DND-41 (cell line): ENCODE results near the gene PHACTR3.

Source experiments
- ATAC-seq: fragments of 200-7000 bp; cut with Tn5 transposase; 3 replicates; pipeline ENCODE4 v1.9.1; 2021; ENCODE audit warnings: low read depth; ENCODE audit not compliant: insufficient read depth
- DNase-seq: peaks from one replicate; pipeline ENCODE4 v3.0.0-alpha.2; 2020
- H2AFZ ChIP-seq: 2 replicates; pipeline ENCODE4 v1.6.0; 2012; ENCODE audit warnings: low read depth, low read length
- H3K27ac ChIP-seq: 2 replicates; pipeline ENCODE4 v1.5.1; 2012; ENCODE audit warnings: low read length, inconsistent platforms
- H3K27me3 ChIP-seq: fragments of 200-600 bp; sonication (generic); 2 replicates; pipeline ENCODE4 v1.6.0; 2012; ENCODE audit warnings: low read length, mild to moderate bottlenecking, inconsistent platforms; ENCODE audit not compliant: insufficient read depth, poor library complexity
- H3K36me3 ChIP-seq: 2 replicates; pipeline ENCODE4 v1.5.1; 2012; ENCODE audit warnings: low read length, inconsistent platforms; ENCODE audit not compliant: insufficient read depth
- H3K4me1 ChIP-seq: 2 replicates; pipeline ENCODE4 v1.5.1; 2012; ENCODE audit warnings: mild to moderate bottlenecking, low read length; ENCODE audit not compliant: insufficient read depth
- H3K4me2 ChIP-seq: 2 replicates; pipeline ENCODE4 v1.6.0; 2012; ENCODE audit warnings: mild to moderate bottlenecking, moderate library complexity, low read length, inconsistent platforms; ENCODE audit not compliant: insufficient read depth
- H3K4me3 ChIP-seq, 2 experiments: fragments of 200-600 bp in 1 of 2; shearing (Covaris generic) in 1 of 2; 2 replicates each; pipeline ENCODE4 v1.5.1; 2012 to 2016; ENCODE audit warnings: inconsistent platforms in 2 of 2, low read length in 2 of 2, mild to moderate bottlenecking in 2 of 2, low read depth in 1 of 2, moderate library complexity in 1 of 2
- H3K79me2 ChIP-seq: 2 replicates; pipeline ENCODE4 v1.6.0; 2012; ENCODE audit warnings: low read length, inconsistent platforms; ENCODE audit not compliant: insufficient read depth
- H3K9ac ChIP-seq: 2 replicates; pipeline ENCODE4 v1.6.0; 2012; ENCODE audit warnings: low read depth, mild to moderate bottlenecking, inconsistent platforms, low read length, moderate library complexity
- H3K9me3 ChIP-seq: 2 replicates; pipeline ENCODE4 v1.5.1; 2012; ENCODE audit warnings: low read length, moderate library complexity, mild to moderate bottlenecking, inconsistent platforms; ENCODE audit not compliant: insufficient read depth, severe bottlenecking
- H4K20me1 ChIP-seq: 2 replicates; pipeline ENCODE4 v1.6.0; 2012; ENCODE audit warnings: low read length; ENCODE audit not compliant: insufficient read depth
- CTCF ChIP-seq: IDR thresholded peaks from 2 replicates; pipeline ENCODE4 v1.5.1; 2012; ENCODE audit warnings: borderline replicate concordance, low read length, moderate library complexity, mild to moderate bottlenecking; ENCODE audit not compliant: poor library complexity, severe bottlenecking; ENCODE audit errors: extremely low read depth
- EZH2 ChIP-seq: IDR thresholded peaks from 3 replicates; pipeline ENCODE4 v1.6.1; 2012; ENCODE audit warnings: borderline replicate concordance, low read depth, mild to moderate bottlenecking, moderate library complexity, low read length, inconsistent platforms; ENCODE audit not compliant: severe bottlenecking

PHACTR3 gene

GRCh38 chr20:59661153-59661552, 56.8 kb downstream of the PHACTR3 start:
- H3K79me2 ChIP-seq: no peaks in the 10 kb centered on the region
- no peak overlapping the region for H3K4me3 ChIP-seq
- H3K27me3 ChIP-seq: peaks cover 7% of the 10 kb centered on the region
- no peak for TF ChIP-seq EZH2
- no peak for TF ChIP-seq CTCF
- H4K20me1 ChIP-seq: no peaks in the 10 kb centered on the region
- no peak overlapping the region for H2AFZ ChIP-seq
- no peak overlapping the region for H3K9ac ChIP-seq
- no peak overlapping the region for H3K4me2 ChIP-seq
- H3K9me3 ChIP-seq: peaks cover 11% of the 10 kb centered on the region
- H3K27ac ChIP-seq: no peak overlapping the region
- no peaks in the 10 kb centered on the region for H3K36me3 ChIP-seq
- no peaks in the 10 kb centered on the region for H3K4me1 ChIP-seq
- DNase-seq (no peak), ATAC-seq (no peak)

DNA sequence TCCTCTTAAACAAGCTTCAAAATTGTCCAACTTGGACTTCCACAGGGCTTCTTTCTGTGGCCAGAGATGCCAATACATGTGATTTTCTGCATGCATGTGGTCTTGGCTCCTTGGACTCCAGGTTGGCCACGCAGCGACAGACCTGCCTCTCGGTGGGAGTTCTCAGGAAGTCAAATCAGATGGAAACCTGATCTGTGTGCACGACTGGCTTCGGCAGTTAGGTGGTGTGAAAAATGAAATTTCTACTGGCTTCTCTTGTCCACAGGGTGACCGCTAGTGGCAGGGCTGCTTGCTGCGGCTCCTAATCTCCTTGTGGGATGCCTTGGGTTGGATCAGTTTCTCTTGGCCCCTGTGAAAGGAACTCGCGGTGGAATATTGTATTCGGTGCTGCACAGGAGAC, 57.3 kb downstream of the PHACTR3 start:
- Histone ChIP-seq H3K9me3 (peaks cover 11% of the 10 kb centered on the region), H3K36me3 (no peaks in the 10 kb centered on the region), H3K4me3 (no peak overlapping the region), H3K27ac (no peak overlapping the region), H3K27me3 (peaks cover 9% of the 10 kb centered on the region), H3K79me2 (no peaks in the 10 kb centered on the region), H2AFZ (no peak overlapping the region), H4K20me1 (no peaks in the 10 kb centered on the region), H3K4me1 (no peaks in the 10 kb centered on the region), H3K4me2 (no peak overlapping the region), H3K9ac (no peak overlapping the region)
- no peak for DNase-seq
- TF ChIP-seq EZH2 (no peak), CTCF (no peak)
- no peak for ATAC-seq

GRCh38 chr20:59662161-59662560, 57.8 kb downstream of the PHACTR3 start:
- Histone ChIP-seq H3K9me3 (peaks cover 9% of the 10 kb centered on the region), H3K36me3 (no peaks in the 10 kb centered on the region), H3K27ac (no peak overlapping the region), H3K4me3 (no peak overlapping the region), H3K4me1 (no peaks in the 10 kb centered on the region), H3K4me2 (no peak overlapping the region), H3K27me3 (peaks cover 9% of the 10 kb centered on the region), H4K20me1 (no peaks in the 10 kb centered on the region), H2AFZ (no peak overlapping the region), H3K79me2 (no peaks in the 10 kb centered on the region), H3K9ac (no peak overlapping the region)
- ATAC-seq (no peak), DNase-seq (no peak)
- TF ChIP-seq EZH2 (no peak), CTCF (no peak)
